DMS153 treated with DMSO at 0.1 percent for 48 hours (cell line): Measurements from ENCODE around the gene SPDYA.

Source experiments
- DNase-seq: peaks from one replicate; lab custom pipeline; 2025; ENCODE audit not compliant: unreplicated experiment; lab: John Stamatoyannopoulos, UW

SPDYA gene

DNA sequence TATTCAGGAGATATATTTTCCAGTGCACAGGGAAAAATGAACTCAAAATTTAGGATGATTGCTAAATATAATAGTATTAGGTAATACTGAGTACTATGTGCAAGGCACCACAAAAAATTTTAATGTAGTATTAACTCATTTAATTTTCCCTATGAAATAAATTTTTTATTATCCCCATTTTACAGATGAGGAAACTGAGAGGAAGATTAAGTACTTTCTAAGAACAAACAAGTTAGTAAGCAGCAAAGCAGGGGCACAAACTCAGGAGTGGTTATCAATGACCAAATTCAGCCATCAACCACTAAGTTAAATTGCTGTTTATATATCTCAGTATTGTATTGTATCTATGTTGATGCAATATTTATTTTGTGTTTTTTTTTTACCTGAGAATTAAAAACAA lies 14.2 kb downstream of the SPDYA start:
- DNase-seq: no peak

DNA sequence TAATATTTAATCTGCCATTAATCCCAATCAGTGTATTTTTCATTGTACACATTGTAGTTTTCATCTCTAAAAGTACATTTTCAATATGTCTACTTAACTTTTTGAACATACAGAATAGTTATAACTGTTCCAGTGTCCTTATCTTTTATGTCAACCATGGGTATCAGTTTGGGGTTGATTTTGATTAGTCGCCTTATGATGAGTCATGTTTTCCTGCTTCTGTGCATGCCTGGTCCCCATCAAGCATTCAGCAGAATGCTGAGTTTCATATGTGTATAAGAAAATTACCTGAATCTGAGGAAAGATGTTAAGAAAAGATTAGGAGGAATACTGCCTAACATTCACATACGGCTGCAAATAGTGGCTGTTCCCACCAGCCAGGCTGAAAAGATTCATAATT lies 17.7 kb downstream of the SPDYA start:
- no peak for DNase-seq

DNA sequence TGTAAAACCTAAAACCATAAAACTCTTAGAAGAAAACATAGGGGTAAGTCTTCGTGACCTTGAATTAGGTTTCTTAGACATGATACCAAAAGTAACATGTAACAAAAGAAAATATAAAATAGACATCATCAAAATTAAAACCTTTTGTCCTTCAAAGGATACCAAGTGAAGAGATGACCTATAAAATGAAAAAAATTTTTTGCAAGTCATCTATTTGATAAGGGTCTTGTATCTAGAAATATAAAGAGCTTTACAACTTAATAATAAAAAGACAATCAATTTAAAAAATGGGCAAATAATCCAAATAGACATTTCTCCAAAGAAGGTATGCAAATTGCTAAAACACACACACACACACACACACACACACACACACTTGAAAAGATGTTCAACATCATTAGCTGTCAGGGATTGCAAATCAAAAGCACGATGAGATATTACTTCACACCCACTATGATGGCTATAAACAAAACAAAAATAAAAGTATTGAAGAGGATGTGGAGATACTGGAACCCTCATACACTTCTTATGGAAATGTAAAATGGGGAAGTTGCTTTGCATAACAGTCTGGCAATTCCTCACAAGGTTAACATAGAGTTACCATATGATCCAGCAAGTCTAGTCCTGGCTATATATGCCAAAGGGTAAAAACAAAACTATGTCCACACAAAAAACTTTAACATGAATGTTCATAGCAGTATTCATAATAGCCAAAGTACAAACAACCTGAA lies 23.3 kb downstream of the SPDYA start:
- DNase-seq: no peak

DNA sequence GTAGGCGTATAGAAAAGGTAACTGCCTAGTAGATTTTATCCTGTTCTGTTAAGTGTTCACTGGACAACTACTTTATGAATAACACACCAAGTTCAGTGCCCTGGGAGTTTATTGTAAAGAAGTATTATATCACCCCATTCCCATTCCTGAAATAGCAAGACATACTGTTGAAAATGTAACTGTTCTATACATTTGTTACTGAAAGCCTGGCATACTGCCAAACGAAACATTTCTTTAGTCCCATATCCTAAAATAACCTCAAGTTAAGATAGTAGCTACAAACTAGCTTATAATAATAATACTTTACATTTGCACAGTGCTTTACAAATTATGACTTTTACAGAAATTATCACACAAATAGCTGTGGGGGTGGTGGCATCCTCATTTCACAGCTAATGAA lies 25.1 kb downstream of the SPDYA start:
- DNase-seq: no peak

DNA sequence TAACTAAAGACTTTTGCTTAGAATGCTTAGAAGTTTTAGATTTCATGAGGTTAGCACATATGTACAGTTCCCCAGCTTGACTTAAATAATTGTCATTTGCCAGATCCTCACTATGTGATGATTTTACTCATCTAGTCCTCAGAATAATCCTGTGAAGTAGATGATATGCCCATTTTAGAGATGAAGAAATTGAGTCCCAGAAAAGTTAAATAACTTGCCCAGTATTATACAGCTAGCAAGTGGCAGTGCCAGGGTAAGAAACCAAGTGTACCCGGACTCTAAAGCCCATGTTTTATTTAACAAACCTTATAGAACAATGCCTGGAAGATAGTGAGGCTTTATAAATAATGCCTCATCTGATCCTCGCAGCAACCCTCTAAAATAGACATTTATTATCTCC lies 28.3 kb downstream of the SPDYA start:
- no peak for DNase-seq

DNA sequence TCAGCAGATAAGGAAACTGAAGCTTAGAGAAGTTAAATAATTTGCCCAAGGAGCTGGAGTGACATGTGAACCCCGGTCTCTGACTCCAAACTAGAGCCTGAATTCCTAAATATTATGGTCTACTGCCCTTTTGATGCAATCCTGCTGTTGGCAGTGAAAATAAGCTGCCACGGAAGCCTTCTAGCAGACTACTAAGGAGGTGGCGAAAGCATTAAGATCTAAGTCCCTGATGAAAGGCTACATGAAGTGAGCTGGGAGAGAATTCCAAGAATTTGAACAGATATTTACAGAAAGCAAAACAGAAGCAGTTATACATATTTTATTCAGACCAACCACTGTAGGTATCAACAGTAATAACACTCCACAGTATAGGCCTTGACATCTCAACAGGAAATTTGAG lies 31.4 kb downstream of the SPDYA start:
- no peak for DNase-seq

DNA sequence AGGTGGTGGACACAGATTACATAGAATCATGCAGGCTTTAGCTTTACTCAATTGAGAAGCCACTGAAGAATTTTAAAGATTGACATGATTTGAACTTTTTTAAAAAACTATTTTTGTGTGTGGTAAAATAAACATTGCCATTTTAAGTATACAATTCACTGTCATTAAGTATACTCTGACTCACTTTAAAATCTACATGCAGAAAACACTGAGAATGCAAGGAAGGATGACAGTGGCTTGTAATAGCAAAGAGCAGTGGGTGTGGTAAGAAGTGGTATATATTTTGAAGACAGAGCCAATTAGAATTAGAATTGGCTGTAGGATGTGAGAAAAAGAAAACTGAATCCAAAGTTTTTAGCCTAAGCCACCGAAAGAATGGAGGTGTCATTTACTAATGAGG lies 44.6 kb downstream of the SPDYA start:
- DNase-seq: no peak

DNA sequence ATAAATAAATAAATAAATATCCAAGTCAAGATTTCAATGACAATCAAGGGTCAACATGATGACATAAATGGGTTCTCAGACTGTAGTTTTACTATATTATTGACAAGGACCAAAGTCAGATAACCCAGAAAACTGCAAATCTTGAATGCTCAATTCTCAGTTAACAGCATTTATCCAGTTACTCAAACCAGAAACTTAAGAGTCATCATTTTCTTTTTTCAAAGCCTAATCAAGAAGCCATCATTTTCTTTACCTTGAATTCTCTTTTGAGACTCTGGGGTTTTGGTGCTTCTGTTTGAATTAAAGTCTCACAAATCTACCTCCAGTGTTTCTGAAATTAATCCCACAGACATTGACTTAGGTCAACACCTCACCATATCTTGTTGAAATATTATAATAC lies 45.3 kb downstream of the SPDYA start:
- DNase-seq: no peak

DNA sequence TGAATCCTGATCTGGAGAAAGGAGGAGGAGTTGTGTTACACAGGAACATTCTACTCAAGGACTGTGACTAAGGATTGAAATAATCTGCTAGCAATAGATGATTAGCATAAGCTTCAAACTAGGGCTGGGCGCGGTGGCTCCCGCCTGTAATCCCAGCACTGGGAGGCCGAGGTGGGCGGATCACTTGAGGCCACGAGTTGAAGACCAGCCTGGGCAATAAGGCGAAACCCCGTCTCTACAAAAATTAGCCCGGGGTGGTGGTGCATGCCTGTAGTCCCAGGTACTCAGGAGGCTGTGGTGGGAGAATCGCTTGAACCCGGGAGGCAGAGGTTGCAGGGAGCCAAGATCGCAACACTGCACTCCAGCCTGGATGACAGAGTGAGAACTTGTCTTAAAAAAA lies 58.0 kb downstream of the SPDYA start:
- no peak for DNase-seq

DNA sequence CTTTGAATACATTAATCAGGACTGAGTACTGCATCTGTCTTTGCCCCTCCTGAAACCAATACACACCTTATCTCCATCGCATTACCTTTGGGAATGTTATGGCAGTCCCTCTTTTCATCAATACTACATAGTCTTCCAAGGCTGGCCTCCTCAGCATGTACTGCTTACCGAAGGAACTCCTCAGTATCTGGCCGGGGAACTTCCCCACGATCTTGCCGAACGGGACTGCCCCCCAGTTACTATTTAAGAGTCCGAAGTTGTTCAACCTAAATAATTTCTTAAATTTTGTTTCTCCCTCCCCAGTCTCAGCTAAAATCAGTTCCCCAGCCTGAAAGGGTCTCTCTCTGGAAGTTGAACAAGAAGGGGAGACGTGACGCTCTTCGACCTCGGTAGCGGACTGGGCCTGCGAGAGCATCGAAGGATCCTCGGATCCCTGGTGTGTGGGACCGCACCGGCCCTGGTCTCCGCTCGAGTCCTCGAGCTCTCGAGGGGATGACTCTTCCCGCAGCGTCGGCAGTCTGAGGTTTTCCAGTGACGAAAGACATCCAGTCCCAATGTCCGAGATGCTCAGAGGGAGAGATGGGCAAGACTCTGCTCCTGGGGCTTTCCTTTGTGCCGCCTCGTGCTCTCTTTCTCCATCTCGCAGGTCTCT lies 59.0 kb downstream of the SPDYA start:
- no peak for DNase-seq

DNA sequence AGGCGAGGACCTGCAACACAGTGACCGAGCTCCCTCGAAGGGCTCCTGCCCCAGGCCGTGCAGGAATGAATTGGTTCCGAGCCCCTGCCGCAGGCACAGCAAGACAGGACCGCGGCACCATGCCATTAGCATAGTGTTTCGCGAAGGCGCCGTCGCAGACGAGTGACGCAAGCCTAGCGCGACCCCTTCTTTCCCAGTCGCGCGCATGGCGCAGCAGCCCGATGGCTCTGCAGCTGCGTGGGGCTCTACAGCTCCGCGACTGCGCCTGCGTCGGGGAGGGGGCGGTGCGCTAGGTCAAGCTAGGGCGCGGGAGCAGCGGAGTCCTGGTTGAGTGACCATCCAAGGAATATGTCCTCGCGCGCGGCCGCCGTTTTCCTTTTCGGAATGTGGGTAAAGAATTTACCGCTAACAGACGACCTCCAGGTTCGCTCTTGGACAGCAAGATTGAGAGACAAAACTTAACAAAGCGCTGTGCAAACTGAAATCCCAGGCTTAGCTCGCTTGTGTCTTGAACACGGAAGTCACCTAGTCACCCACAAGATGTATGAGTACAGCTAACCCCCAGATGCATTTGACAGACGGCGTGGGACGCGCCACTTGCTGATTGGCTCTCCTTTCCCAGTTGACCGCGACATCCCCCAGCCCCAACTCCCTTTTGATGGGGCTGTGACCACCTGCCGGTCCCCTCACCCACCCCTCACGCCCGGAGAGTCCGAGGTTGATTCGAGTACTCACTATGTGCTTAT lies 59.7 kb downstream of the SPDYA start, which contains the start of gene TRMT61B:
TSS of gene TRMT61B (minus strand) at position 164 of the 746 bp plus-strand sequence. CDS start at position 132, 32 bp downstream.
- peak; percentile 92 for DNase-seq

DNA sequence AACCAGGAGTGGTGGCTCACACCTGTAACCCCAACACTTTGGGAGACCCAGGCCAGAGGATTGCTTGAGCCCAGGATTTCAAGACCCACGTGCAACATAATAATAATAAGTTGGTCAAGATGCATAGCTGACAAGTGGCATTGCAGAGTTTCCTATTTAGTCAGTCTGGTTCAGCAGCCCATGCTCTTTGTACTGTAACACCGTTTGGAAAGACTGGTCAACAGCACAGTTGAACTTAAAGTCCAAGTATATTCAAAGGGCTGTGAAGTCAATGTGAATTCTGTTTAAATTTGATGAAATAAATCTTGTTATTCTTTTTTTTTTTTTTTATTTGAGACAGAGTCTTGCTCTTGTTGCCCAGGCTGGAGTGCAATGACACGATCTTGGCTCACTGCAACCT lies 61.0 kb downstream of the SPDYA start:
- DNase-seq: no peak

DNA sequence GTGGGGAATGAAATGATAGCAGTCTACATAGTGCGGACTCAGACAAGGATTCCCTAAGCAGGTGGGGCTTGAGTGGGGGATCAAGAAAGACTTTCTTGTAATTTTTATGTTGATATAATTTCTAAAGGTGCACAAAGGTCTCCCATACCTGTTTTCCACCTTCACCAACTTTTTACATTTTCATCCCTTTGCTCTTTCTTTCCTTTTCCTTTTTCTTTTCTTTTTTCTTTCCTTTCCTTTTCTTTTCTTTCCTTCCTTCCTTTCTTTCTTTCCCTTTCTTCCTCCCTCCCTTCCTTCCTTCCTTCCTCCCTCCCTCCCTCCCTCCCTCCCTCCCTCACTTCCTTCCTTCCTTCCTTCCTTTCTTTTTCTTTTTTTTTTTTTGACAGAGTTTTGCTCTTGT lies 69.6 kb downstream of the SPDYA start:
- DNase-seq: no peak

DNA sequence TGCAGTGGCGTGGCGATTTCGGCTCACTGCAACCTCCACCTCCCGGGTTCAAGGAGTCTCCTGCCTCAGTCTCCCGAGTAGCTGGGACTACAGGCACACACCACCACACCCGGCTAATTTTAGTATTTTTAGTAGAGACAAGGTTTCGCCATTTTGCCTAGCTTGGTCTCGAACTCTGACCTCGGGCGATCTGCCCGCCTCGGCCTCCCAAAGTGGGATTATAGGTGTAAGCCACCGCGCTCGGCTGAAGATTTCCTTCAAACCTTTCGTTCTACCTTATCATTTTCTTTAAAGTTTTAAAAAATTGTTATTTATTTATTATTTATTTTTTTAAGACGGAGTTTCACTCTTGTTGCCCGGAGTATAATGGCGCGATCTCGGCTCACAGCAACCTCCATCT lies 82.9 kb downstream of the SPDYA start:
- no peak for DNase-seq

DNA sequence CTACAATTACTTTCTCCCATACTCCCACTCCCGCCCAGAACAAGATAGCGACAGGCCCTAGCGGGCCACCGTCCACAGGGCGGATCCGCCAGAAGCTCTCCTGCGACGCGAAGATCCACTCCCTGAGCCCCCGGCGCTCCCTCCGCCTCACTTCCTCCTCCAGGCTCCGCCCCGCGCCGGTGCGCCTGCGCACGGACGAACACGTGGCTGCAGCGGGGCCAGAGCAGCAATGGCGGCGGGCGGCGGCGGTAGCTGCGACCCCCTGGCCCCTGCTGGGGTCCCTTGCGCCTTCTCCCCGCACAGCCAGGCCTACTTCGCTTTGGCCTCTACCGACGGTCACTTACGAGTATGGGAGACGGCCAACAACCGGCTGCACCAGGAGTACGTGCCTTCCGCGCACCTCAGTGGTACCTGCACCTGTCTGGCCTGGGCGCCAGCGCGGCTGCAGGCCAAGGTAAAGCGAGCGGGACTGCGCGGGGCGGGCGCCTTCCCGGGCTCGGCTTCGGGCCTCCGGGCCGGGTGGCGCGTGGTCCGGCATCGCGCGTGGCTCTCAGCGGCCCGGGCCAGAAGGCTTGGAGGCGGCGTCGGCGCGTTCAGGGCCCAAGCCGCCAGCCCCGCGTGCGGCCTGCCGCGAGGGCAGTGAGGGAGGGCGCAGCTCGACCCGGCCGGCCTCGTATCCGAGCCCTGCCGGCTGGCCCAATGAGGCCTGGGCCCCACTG lies 84.0 kb downstream of the SPDYA start, which contains the start of gene WDR43:
TSS of gene WDR43 (plus strand) at position 198 of the 719 bp plus-strand sequence. CDS start at position 230, 32 bp downstream.
- peak; percentile 95 for DNase-seq

DNA sequence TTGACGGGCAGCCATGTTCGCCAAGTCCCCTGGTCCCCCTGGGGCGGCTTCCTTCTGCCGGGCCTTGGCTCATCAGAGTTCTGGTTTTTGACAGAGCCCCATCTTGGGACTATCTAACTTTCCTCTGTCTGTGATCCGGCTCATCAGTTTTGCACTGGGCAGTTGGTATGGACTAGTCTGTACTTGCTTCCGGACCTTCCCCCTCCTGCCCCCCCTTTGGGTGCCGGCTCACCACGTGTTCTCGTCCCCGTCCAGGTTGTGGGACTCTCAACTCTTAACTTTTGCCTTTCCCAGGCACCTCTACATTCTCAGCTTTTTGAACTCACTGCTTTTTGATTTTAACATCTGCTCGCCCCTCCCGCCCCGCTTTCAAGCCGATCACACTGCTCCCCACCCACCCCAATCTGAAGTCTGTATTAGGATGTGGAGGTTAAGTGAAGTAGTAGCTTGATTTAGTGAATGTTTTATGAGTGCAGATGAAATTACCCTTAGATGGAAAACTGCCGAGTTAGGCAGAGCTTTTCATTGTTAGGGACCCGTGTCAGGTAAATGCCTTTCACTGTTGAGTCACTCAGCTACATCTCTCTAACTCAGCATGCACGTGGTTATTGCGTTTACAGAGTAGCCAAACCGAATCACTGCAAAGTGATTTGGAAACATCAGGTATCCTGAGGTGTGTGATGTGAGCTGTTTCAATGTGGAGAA lies 84.7 kb downstream of the SPDYA start:
- no peak for DNase-seq

DNA sequence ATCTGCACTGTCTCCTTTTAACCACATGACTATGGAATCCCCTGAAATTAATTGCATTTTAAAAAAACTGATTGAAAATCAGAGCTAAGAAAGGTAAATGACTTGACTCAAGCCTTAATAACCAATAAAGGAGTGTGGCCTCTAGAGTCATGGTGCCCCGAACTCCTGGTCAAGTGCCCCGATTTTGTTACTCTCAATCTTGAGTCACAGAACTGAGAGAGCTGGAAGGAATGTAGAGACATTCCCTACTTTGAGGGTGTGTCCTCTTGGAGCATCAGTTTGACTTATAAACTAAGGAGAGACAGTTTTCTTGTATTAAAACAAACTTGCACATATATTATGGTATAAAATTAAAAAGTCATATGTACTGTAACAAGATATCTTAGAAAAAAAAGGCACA lies 86.3 kb downstream of the SPDYA start:
- DNase-seq: no peak

DNA sequence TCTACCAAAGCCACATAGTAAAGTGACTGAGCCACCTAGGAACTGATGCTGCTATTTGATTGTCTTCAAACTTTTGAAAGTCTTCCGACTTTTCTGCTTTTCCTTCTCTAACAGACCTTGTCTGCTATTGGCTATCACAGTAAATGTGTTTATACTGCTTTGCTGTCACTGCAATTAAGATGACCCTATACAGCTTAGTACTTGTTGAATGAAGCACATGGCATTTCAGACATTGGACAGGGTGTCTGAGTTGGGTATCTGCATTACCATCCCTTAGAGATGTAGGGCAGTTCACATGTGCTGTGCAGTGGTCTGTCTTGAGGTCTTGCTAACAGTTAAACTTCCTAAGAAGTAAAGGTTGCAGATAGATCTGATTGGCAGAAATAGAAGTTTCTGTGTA lies 87.4 kb downstream of the SPDYA start:
- no peak for DNase-seq
